ENCODE results near the gene IL31RA. TPM values are rescaled to one million over a fixed set of nuclear protein-coding genes. Genes with fewer than 3 reads are reported as not detected.

IL31RA gene
- total RNA-seq, 6 donors from 2014 or later: 0.31 TPM; not detected in 5

GRCh38 chr5:55913466-55914413 is 62.6 kb downstream of the IL31RA start:
- TF ChIP-seq, protein P1, sequence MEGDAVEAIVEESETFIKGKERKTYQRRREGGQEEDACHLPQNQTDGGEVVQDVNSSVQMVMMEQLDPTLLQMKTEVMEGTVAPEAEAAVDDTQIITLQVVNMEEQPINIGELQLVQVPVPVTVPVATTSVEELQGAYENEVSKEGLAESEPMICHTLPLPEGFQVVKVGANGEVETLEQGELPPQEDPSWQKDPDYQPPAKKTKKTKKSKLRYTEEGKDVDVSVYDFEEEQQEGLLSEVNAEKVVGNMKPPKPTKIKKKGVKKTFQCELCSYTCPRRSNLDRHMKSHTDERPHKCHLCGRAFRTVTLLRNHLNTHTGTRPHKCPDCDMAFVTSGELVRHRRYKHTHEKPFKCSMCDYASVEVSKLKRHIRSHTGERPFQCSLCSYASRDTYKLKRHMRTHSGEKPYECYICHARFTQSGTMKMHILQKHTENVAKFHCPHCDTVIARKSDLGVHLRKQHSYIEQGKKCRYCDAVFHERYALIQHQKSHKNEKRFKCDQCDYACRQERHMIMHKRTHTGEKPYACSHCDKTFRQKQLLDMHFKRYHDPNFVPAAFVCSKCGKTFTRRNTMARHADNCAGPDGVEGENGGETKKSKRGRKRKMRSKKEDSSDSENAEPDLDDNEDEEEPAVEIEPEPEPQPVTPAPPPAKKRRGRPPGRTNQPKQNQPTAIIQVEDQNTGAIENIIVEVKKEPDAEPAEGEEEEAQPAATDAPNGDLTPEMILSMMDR (IDR thresholded peaks at IDR 0.05): no peak
- TF ChIP-seq EP300 (IDR thresholded peaks at IDR 0.05) (no peak), POLR2AphosphoS5 (IDR thresholded peaks at IDR 0.05) (no peak), POLR2A (IDR thresholded peaks at IDR 0.05) (no peak)
- Histone ChIP-seq H3K27me3 (no peaks in the 10 kb centered on the region), H3K9me3 (no peaks in the 10 kb centered on the region), H3K36me3 (no peaks in the 10 kb centered on the region), H3K27ac (no peak overlapping the region), H3K4me3 (no peak overlapping the region), H3K4me1 (no peaks in the 10 kb centered on the region)
- ATAC-seq (ENCODE audit: low FRiP score in 2 of 2) (no peak), DNase-seq (no peak)
- WGBS, 2 donors: 86 to 91% methylated on average over 4 to 10 of the region's 10 CpGs

GRCh38 chr5:55914971-55915370 is 63.8 kb downstream of the IL31RA start:
- 90 to 93% methylated on average over 2 of the region's 2 CpGs for WGBS, 2 donors
- Histone ChIP-seq H3K27ac (no peak overlapping the region), H3K9me3 (no peaks in the 10 kb centered on the region), H3K27me3 (no peaks in the 10 kb centered on the region), H3K4me3 (no peak overlapping the region), H3K36me3 (no peaks in the 10 kb centered on the region), H3K4me1 (no peaks in the 10 kb centered on the region)
- DNase-seq: no peak
- TF ChIP-seq, protein P1 (IDR thresholded peaks at IDR 0.05): no peak
- TF ChIP-seq POLR2AphosphoS5 (IDR thresholded peaks at IDR 0.05): no peak
- ATAC-seq (ENCODE audit: low FRiP score in 2 of 2): no peak

DNA sequence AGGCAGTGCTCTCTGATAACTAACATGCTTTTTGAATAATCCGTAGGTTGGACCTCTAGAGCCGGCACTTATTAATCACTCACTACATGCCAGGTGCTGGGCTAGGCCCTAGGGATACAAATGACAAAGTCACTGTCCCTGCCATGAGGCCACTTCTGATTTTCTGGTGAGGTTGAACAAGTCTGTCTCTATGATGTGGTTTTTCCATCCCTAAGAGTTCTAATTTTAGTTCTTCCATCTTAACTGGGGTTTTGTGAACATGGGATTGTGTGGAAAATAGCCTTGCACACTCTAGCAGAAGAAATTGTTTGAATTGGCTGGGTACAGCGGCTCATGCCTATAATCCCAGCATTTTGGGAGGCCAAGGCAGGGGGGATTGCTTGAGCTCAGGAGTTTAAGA is 64.6 kb downstream of the IL31RA start:
- Histone ChIP-seq H3K36me3 (no peaks in the 10 kb centered on the region), H3K4me3 (no peak overlapping the region), H3K27ac (no peak overlapping the region), H3K9me3 (no peaks in the 10 kb centered on the region), H3K4me1 (no peaks in the 10 kb centered on the region), H3K27me3 (no peaks in the 10 kb centered on the region)
- TF ChIP-seq, protein P1 (IDR thresholded peaks at IDR 0.05): no peak
- TF ChIP-seq EP300 (IDR thresholded peaks at IDR 0.05) (no peak), POLR2AphosphoS5 (IDR thresholded peaks at IDR 0.05) (no peak), POLR2A (IDR thresholded peaks at IDR 0.05) (no peak)
- DNase-seq (no peak), ATAC-seq (ENCODE audit: low FRiP score in 2 of 2) (no peak)
- WGBS, 2 donors: 93 to 97% methylated on average over 3 of the region's 3 CpGs

DNA sequence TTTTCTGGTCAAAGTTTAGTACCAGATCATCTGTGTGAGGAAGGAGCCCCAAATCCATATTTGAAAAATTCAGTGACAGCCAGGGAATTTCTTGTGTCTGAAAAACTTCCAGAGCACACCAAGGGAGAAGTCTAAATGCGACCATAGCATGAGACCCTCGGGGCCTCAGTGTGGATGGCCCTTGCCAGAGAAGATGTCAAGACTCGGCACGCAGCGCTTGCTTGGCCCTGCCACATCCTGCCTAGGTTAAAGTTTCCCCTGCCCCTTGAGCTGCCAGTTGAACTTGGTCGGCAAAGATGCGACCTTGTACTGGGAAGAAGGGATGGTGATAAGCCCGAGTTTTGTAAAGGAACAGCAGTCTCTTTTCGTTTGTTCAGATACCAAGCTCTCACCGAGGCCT is 65.8 kb downstream of the IL31RA start:
- Histone ChIP-seq H3K27me3 (no peaks in the 10 kb centered on the region), H3K4me3 (no peak overlapping the region), H3K27ac (no peak overlapping the region), H3K4me1 (no peaks in the 10 kb centered on the region), H3K9me3 (no peaks in the 10 kb centered on the region), H3K36me3 (no peaks in the 10 kb centered on the region)
- ATAC-seq (ENCODE audit: low FRiP score in 2 of 2) (no peak), DNase-seq (no peak)
- TF ChIP-seq EP300 (IDR thresholded peaks at IDR 0.05): no peak
- TF ChIP-seq, protein P1 (IDR thresholded peaks at IDR 0.05): no peak
- no peak for TF ChIP-seq POLR2A (IDR thresholded peaks at IDR 0.05)
- no peak for TF ChIP-seq POLR2AphosphoS5 (IDR thresholded peaks at IDR 0.05)
- 76 to 88% methylated on average over 10 of the region's 10 CpGs for WGBS, 2 donors

Measured in upper lobe of left lung (tissue), 6 donors.